GM21619 (cell line): ENCODE measurements around the gene KCNE2.
A peak's percentile ranks its signal among the peaks of the same experiment; 100 is the strongest.
"Not testable (repeated sequence)": the region's sequence is repeated elsewhere in the genome, so short reads cannot be mapped to it uniquely, and the experiment has no call there.

Source experiments
- ATAC-seq: cut with Tn5 transposase; IDR thresholded peaks from one replicate; pipeline ENCODE4 v1.9.1; 2021; ENCODE audit not compliant: unreplicated experiment

The KCNE2 gene

GRCh38 chr21:34352556-34352955 lies 11.2 kb upstream of the KCNE2 start:
- ATAC-seq = no peak

- no peak for ATAC-seq
Measured at GRCh38 chr21:34353182-34353581, 10.6 kb upstream of the KCNE2 start.

GRCh38 chr21:34354836-34355235 lies 9.0 kb upstream of the KCNE2 start:
- ATAC-seq = no peak

- ATAC-seq = no peak
Measured at GRCh38 chr21:34355570-34355969, 8.2 kb upstream of the KCNE2 start.

- ATAC-seq = no peak
Measured at GRCh38 chr21:34357889-34358288, 5.9 kb upstream of the KCNE2 start.

- ATAC-seq = no peak
Measured at GRCh38 chr21:34358866-34359265, 4.9 kb upstream of the KCNE2 start.

- ATAC-seq = no peak
Measured at GRCh38 chr21:34360488-34361241, 3.1 kb upstream of the KCNE2 start.

GRCh38 chr21:34362136-34362444 lies 1.7 kb upstream of the KCNE2 start:
- no peak for ATAC-seq

GRCh38 chr21:34362670-34363069 lies 1.1 kb upstream of the KCNE2 start:
- ATAC-seq = no peak

GRCh38 chr21:34364921-34365320 lies 1.1 kb downstream of the KCNE2 start:
- no peak for ATAC-seq

- ATAC-seq = no peak
Measured at GRCh38 chr21:34365809-34366208, 2.0 kb downstream of the KCNE2 start.

GRCh38 chr21:34367320-34367935 lies 3.6 kb downstream of the KCNE2 start:
- no peak for ATAC-seq

GRCh38 chr21:34369741-34370140 lies 5.9 kb downstream of the KCNE2 start:
- ATAC-seq = no peak

GRCh38 chr21:34372321-34372720 lies 8.5 kb downstream of the KCNE2 start:
- no peak for ATAC-seq

- not testable (repeated sequence) for ATAC-seq
Measured at GRCh38 chr21:34374462-34374861, 10.7 kb downstream of the KCNE2 start.

- ATAC-seq = peak; percentile 95
Measured at GRCh38 chr21:34374940-34375618, 11.3 kb downstream of the KCNE2 start, which contains the start of gene SMIM11. Gene SMIM11, plus strand, starts transcription at chr21:34375507. Its CDS starts 3,998 bp downstream, at chr21:34379505.

GRCh38 chr21:34375619-34375972 lies 11.8 kb downstream of the KCNE2 start:
- peak; percentile 68 for ATAC-seq

- not testable (repeated sequence) for ATAC-seq
Measured at GRCh38 chr21:34383138-34383537, 19.3 kb downstream of the KCNE2 start.

GRCh38 chr21:34383724-34384415 lies 20.1 kb downstream of the KCNE2 start:
- peak; percentile 87 for ATAC-seq

- ATAC-seq = not testable (repeated sequence)
Measured at GRCh38 chr21:34400522-34400921, 36.7 kb downstream of the KCNE2 start.

- not testable (repeated sequence) for ATAC-seq
Measured at GRCh38 chr21:34404742-34405141, 40.9 kb downstream of the KCNE2 start.

- not testable (repeated sequence) for ATAC-seq
Measured at GRCh38 chr21:34405686-34406085, 41.9 kb downstream of the KCNE2 start.
